NCI-H146 (cell line): ENCODE results near the gene CALD1.

Source experiments
- DNase-seq: peaks from one replicate; lab custom pipeline; 2025; lab: John Stamatoyannopoulos, UW

CALD1 gene

GRCh38 chr7:134927723-134928122 is 148.3 kb downstream of the CALD1 start:
- no peak for DNase-seq

GRCh38 chr7:134928554-134928953 is 149.1 kb downstream of the CALD1 start:
- no peak for DNase-seq

- no peak for DNase-seq
These were observed 152.1 kb downstream of the CALD1 start for GRCh38 chr7:134931487-134931886.

- no peak for DNase-seq
These were observed 153.4 kb downstream of the CALD1 start for GRCh38 chr7:134932707-134933370.

- DNase-seq: no peak
These were observed 154.1 kb downstream of the CALD1 start for GRCh38 chr7:134933460-134934068.

- DNase-seq: no peak
These were observed 156.3 kb downstream of the CALD1 start for GRCh38 chr7:134935701-134936100.

- DNase-seq: no peak
These were observed 157.6 kb downstream of the CALD1 start for GRCh38 chr7:134936893-134937510.

GRCh38 chr7:134938141-134938540 is 158.7 kb downstream of the CALD1 start:
- no peak for DNase-seq

- no peak for DNase-seq
These were observed 159.7 kb downstream of the CALD1 start for GRCh38 chr7:134939136-134939535.

GRCh38 chr7:134940729-134941128 is 161.3 kb downstream of the CALD1 start:
- DNase-seq: no peak

- DNase-seq: no peak
These were observed 161.9 kb downstream of the CALD1 start for GRCh38 chr7:134941185-134941900.

- no peak for DNase-seq
These were observed 162.5 kb downstream of the CALD1 start for GRCh38 chr7:134941952-134942351.

- DNase-seq: no peak
These were observed 163.4 kb downstream of the CALD1 start for GRCh38 chr7:134942690-134943466.

GRCh38 chr7:134943785-134944400 is 164.5 kb downstream of the CALD1 start:
- no peak for DNase-seq

- DNase-seq: no peak
These were observed 166.3 kb downstream of the CALD1 start for GRCh38 chr7:134945691-134946090.

GRCh38 chr7:134946260-134946659 is 166.8 kb downstream of the CALD1 start:
- no peak for DNase-seq

GRCh38 chr7:134947329-134947728 is 167.9 kb downstream of the CALD1 start:
- DNase-seq: no peak

- DNase-seq: no peak
These were observed 168.4 kb downstream of the CALD1 start for GRCh38 chr7:134947831-134948230.

GRCh38 chr7:134948246-134948645 is 168.8 kb downstream of the CALD1 start:
- no peak for DNase-seq

- no peak for DNase-seq
These were observed 169.3 kb downstream of the CALD1 start for GRCh38 chr7:134948736-134949135.

- no peak for DNase-seq
These were observed 169.7 kb downstream of the CALD1 start for GRCh38 chr7:134949171-134949570.
